MM.1S (cell line): ENCODE measurements around the gene PPP2R2D.

ENCODE experiments used
- CTCF ChIP-seq: fragments of 300-600 bp; sonication (generic); IDR thresholded peaks from 2 replicates; pipeline ENCODE4 v1.5.1; 2016; ENCODE audit warnings: antibody characterized with exemption, low read length, mixed read lengths
- EZH2 ChIP-seq: fragments of 300-600 bp; sonication (generic); optimal IDR thresholded peaks from 2 replicates; pipeline ENCODE3; 2017; ENCODE audit warnings: low read depth, mild to moderate bottlenecking, antibody characterized with exemption, low read length, mixed read lengths
- EZH2phosphoT487 ChIP-seq: fragments of 300-600 bp; sonication (generic); IDR thresholded peaks from 2 replicates; pipeline ENCODE4 v1.6.1; 2018; ENCODE audit warnings: antibody characterized with exemption, low read length

GRCh38 chr10:131979336-131979735, 78.5 kb downstream of the PPP2R2D start:
- no peak for TF ChIP-seq CTCF
- TF ChIP-seq EZH2phosphoT487, result no peak
- no peak for TF ChIP-seq EZH2
